Parathyroid adenoma (tissue), 2 donors: ENCODE measurements around the gene PIGU.

Experiments used
- H2AFZ ChIP-seq: fragments of 300-600 bp; sonication (generic); one replicate; pipeline ENCODE4 v1.7.0; 2017; ENCODE audit warnings: antibody characterized with exemption, mild to moderate bottlenecking
- H3K27ac ChIP-seq: fragments of 300-600 bp; sonication (generic); one replicate; pipeline ENCODE4 v1.7.0; 2017
- H3K27me3 ChIP-seq: fragments of 300-600 bp; sonication (generic); one replicate; pipeline ENCODE4 v1.7.0; 2017; ENCODE audit warnings: low read length; ENCODE audit not compliant: control insufficient read depth, insufficient read depth
- H3K36me3 ChIP-seq: fragments of 300-600 bp; sonication (generic); one replicate; pipeline ENCODE4 v1.7.0; 2017; ENCODE audit warnings: low read length; ENCODE audit not compliant: control insufficient read depth, insufficient read depth
- H3K4me1 ChIP-seq: fragments of 300-600 bp; sonication (generic); one replicate; pipeline ENCODE4 v1.7.0; 2017; ENCODE audit warnings: control low read depth
- H3K4me2 ChIP-seq: fragments of 300-600 bp; sonication (generic); one replicate; pipeline ENCODE4 v1.7.0; 2017; ENCODE audit warnings: low read length
- H3K4me3 ChIP-seq: fragments of 300-600 bp; sonication (generic); one replicate; pipeline ENCODE4 v1.7.0; 2017; ENCODE audit warnings: low read depth, low read length
- H3K79me2 ChIP-seq: fragments of 300-600 bp; sonication (generic); one replicate; pipeline ENCODE4 v1.7.0; 2017; ENCODE audit warnings: control low read depth
- H3K9ac ChIP-seq: fragments of 300-600 bp; sonication (generic); one replicate; pipeline ENCODE4 v1.7.0; 2017; ENCODE audit warnings: mild to moderate bottlenecking
- H3K9me3 ChIP-seq: fragments of 300-600 bp; sonication (generic); one replicate; pipeline ENCODE4 v1.7.0; 2017; ENCODE audit warnings: low read length; ENCODE audit not compliant: control insufficient read depth
- TF ChIP-seq, protein P1 (sequence below): fragments of 300-600 bp; sonication (generic); IDR thresholded peaks from one replicate; pipeline ENCODE4 v1.7.0; 2017; ENCODE audit warnings: antibody characterized with exemption, mild to moderate bottlenecking
- donor health status: primary hyperparathyroidism.

The PIGU gene

DNA sequence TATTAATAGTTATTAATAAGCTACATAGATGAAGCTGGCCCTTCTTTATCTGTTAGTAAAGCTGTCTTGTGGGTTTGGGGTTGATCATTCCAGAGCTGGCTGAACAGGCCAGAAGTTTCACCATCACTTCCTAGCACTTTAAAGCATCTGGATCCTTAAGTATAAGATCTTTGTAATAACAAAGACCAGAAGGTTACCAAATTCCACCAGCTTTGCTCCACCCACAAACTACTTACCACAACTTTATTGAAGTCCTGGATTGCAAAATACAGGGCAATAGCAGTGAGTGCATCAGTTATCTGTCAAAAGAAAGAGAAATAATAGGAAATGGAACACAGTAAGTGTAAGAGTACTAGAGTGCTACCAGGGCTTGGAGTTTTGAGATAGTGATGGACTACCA is 33.0 kb downstream of the PIGU start:
- Histone ChIP-seq H3K4me2 (no peak overlapping the region), H3K4me1 (no peaks in the 10 kb centered on the region), H3K27ac (no peak overlapping the region), H3K9ac (no peak overlapping the region), H3K27me3 (no peaks in the 10 kb centered on the region), H3K4me3 (no peak overlapping the region), H3K9me3 (no peaks in the 10 kb centered on the region), H3K79me2 (no peaks in the 10 kb centered on the region), H3K36me3 (no peaks in the 10 kb centered on the region), H2AFZ (no peak overlapping the region)
- TF ChIP-seq, protein P1, sequence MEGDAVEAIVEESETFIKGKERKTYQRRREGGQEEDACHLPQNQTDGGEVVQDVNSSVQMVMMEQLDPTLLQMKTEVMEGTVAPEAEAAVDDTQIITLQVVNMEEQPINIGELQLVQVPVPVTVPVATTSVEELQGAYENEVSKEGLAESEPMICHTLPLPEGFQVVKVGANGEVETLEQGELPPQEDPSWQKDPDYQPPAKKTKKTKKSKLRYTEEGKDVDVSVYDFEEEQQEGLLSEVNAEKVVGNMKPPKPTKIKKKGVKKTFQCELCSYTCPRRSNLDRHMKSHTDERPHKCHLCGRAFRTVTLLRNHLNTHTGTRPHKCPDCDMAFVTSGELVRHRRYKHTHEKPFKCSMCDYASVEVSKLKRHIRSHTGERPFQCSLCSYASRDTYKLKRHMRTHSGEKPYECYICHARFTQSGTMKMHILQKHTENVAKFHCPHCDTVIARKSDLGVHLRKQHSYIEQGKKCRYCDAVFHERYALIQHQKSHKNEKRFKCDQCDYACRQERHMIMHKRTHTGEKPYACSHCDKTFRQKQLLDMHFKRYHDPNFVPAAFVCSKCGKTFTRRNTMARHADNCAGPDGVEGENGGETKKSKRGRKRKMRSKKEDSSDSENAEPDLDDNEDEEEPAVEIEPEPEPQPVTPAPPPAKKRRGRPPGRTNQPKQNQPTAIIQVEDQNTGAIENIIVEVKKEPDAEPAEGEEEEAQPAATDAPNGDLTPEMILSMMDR = no peak

- Histone ChIP-seq H3K27me3 (no peaks in the 10 kb centered on the region), H3K4me1 (no peaks in the 10 kb centered on the region), H3K9me3 (no peaks in the 10 kb centered on the region), H3K27ac (no peak overlapping the region), H3K36me3 (no peaks in the 10 kb centered on the region), H2AFZ (no peak overlapping the region), H3K79me2 (no peaks in the 10 kb centered on the region), H3K9ac (no peak overlapping the region), H3K4me2 (no peak overlapping the region), H3K4me3 (no peak overlapping the region)
- TF ChIP-seq, protein P1 = no peak
These were observed 34.9 kb downstream of the PIGU start for GRCh38 chr20:34642009-34642408.

DNA sequence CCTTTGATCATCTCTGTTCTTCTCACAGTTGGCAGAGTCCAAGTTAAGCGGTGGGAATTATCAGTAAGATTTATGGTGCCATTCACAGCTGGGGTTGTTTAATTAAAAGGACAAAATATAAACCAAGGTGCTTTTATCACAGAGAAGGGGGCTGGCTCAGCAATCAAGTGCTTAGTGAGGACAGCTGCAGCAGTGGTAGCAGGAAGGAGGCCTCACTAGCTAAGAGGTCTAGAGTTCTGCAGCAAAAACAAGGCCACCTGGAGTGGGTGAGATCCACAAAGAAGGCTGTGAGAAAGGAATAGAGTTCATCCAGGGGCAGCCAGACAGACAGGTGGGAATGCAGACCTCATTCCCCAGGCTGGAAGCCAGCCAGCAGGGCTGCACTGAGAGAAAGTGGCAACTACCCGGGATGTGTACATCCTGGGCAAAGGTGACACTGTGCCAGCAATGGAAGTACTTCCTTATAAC is 37.1 kb downstream of the PIGU start:
- no peak overlapping the region for H2AFZ ChIP-seq
- H3K4me2 ChIP-seq = no peak overlapping the region
- H3K27ac ChIP-seq = no peak overlapping the region
- no peak overlapping the region for H3K4me3 ChIP-seq
- TF ChIP-seq, protein P1 = no peak
- no peaks in the 10 kb centered on the region for H3K27me3 ChIP-seq
- no peaks in the 10 kb centered on the region for H3K36me3 ChIP-seq
- no peaks in the 10 kb centered on the region for H3K4me1 ChIP-seq
- H3K79me2 ChIP-seq = no peaks in the 10 kb centered on the region
- no peaks in the 10 kb centered on the region for H3K9me3 ChIP-seq
- H3K9ac ChIP-seq = no peak overlapping the region

- no peaks in the 10 kb centered on the region for H3K36me3 ChIP-seq
These were observed 38.4 kb downstream of the PIGU start for GRCh38 chr20:34638532-34638931.

GRCh38 chr20:34638039-34638292 is 38.9 kb downstream of the PIGU start:
- no peak overlapping the region for H3K9ac ChIP-seq
- TF ChIP-seq, protein P1 = no peak
- H3K27ac ChIP-seq = no peak overlapping the region
- no peaks in the 10 kb centered on the region for H3K4me1 ChIP-seq
- H2AFZ ChIP-seq = no peak overlapping the region
- no peaks in the 10 kb centered on the region for H3K9me3 ChIP-seq
- H3K4me2 ChIP-seq = no peak overlapping the region
- no peak overlapping the region for H3K4me3 ChIP-seq
- no peaks in the 10 kb centered on the region for H3K36me3 ChIP-seq
- no peaks in the 10 kb centered on the region for H3K27me3 ChIP-seq
- H3K79me2 ChIP-seq = no peaks in the 10 kb centered on the region

More at GRCh38 chr20:34638532-34638931, 38.4 kb downstream of the PIGU start:
- H3K9me3 ChIP-seq = no peaks in the 10 kb centered on the region
- H3K4me1 ChIP-seq = no peaks in the 10 kb centered on the region
- no peak overlapping the region for H3K27ac ChIP-seq
- H3K4me2 ChIP-seq = no peak overlapping the region
- TF ChIP-seq, protein P1 = no peak
- no peaks in the 10 kb centered on the region for H3K27me3 ChIP-seq
- H3K4me3 ChIP-seq = no peak overlapping the region
- no peak overlapping the region for H3K9ac ChIP-seq
- H3K79me2 ChIP-seq = no peaks in the 10 kb centered on the region
- no peak overlapping the region for H2AFZ ChIP-seq
